ENCODE results near the gene NECTIN1. TPM values are rescaled to one million over a fixed set of nuclear protein-coding genes. Genes with fewer than 3 reads are reported as not detected.

Gene NECTIN1
- polyA plus RNA-seq, 3 donors: 39.6 to 48.6 (median 45.9) TPM

DNA sequence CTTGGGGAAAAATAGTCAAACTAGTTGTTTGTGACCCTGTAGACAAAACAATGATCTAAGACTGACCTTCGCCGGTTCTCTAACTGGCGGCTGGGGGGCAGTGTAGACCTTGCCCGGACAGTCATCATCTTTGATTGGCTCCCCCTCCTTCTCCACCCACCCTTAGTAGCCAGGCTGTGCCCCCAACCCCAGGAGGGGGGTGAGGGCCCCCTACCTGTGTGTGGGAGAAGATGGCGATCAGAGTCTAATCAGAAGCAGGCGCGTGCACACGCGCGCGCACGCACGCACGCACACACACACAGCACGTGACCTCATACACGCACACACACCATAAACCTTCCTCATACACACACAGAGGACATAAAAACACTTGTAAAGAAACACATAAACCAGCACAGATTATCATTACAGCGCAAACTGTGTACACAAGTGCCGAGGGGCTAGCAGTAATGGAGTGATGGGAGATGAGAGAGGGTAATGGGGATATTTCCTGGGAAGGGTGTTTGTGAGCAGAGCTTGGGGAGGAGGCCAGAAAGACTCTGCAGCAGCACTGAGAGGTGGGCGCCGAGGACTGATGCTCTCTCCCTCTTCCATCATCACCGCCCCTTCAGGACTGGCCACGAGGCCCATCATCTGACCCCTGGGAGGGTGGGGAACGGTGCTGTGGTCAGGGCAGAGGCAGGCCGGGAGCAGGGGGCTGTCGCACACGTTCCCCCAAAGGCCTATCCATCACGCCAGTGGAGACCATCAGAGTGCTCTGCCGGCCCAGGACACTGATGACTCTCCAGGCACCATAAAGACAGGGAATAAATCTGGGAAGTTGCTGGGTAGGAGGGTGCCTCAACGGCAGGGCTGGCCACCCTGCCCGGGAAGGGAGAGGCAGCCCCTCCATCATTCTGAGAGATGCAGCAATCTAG, 12.2 kb downstream of the NECTIN1 start:
- no peak for DNase-seq

DNA sequence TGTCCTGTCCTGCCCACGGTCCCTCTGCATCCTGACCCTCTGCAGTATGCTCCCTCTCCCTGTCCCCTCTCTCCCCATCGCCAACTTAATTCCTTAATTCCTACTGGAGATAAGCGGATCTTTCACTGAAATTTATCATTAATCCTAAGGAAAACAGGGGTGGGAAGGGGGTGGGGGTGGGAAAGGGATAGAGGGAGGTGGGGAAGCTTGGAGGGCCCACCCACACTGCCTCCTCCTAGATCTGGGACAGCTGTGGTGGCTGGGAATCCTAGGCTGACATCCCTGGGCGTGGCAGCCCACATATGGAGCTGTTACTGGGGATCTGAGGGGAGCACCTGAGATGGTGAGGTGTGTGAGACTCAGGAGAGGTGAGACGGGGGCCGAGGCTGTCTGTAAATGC, 14.4 kb downstream of the NECTIN1 start:
- no peak for DNase-seq

DNA sequence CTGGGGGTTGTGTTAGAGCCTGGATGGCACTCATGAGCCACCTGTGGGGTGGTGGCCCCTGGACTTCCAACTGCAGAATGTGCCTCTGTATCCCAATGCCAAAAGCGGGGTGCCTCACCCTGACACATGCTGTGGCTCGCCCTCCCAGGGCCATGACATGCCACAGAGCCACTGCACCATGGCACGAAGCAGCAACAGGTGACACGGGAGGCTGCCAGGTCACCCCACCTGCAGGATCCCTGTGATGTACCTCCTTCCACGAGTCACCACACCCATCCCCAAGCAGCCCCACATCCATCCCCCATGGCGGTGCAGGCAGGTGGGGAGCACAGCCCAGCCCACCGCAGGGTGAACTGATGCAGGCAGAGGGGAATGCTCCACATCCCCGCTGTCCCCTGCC, 14.8 kb downstream of the NECTIN1 start:
- DNase-seq: no peak

DNA sequence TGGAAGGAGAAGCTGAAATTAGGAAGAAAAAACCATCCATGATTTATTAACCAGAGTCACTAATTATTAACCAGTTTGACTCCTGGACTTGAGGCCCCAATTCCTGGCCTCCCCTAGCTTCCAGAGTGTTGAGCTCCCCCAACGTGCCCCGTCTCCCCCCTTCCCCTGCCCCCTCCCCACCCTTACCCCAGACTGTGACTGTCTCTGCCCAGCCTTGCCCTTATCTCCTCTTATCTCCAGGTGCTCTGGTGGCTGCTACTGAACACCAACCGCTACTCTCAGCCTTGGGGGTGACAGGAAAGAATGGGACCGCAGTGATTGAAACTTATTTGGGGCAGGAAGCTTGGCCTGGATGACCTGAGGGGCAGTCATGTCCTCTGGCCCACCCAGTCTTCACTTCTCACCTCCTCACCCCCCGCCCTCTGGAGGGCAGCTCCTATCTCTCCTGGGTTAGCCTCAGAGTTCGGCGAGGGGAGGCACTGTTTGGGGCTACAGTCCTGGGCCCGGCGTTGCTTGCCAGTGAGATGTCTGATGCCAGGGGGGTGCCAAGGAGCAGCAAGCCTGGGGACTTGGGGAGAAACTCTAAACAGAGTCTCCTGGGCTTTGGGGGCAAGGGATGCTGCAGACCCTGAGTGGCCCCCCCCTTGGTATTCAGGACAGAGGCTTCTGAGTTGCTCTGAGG, 15.5 kb downstream of the NECTIN1 start:
- no peak for DNase-seq

DNA sequence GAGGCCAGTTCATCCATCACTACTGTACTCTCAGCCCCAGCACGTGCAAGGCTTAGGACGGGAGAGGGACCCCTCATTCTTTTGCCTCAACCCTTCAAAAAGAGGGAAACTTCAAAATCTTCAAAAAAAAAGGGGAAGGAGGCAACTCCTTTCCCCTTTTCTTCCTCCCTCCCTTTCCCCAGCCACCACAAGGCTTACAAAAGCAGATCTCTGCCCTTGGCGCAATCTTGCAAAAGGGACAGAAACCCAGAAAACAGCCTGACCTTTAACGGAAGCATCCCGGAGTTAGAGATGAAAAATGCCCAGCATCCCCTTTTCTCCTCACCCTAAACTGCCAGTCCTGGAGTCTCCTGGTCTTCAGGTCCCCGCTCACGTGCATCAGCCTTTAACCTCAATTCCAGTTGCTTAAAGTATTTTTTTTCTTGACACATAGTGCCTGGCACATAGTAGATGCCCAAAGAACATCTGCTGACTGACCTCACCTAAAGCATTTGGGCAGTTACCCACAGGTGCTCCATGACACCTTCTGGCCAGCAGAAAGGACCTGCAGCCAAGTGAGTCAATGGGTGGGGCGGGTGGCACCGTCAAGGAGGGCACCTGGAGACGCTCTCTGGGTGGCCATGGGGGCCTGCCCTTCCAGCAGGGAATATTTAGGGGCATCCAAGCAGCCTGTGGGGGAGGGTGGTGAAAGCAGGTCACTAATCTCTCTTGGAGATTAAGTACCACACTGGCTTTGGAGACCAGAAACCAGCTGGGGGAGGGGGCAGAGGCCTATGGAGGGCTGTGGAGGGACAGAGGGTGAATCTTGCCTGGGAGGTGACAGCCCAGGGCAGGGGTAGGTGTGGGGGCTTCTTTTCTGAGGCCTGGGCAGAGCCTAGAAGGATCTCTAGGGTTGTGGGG, 16.3 kb downstream of the NECTIN1 start:
- DNase-seq: no peak

DNA sequence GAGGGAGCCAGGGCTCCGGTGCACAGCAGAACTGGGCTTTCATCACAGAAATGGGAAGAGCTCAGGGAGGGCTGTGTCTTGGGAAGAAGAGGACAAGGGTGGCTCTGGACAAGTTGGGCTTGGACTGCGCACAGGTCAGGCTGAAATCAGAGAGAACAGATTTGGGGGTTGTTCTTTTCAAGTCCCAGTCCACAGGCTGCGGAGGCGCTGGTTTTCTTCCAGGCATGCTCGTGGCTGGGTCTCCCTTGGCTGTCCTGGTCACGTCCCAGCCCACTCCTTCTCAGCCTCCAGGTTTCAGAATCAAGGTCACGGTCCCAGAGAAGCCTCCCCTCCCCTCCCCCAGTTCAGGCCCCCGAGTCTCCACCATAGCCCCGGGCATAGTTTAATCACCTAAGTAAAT, 17.0 kb downstream of the NECTIN1 start:
- DNase-seq: no peak

DNA sequence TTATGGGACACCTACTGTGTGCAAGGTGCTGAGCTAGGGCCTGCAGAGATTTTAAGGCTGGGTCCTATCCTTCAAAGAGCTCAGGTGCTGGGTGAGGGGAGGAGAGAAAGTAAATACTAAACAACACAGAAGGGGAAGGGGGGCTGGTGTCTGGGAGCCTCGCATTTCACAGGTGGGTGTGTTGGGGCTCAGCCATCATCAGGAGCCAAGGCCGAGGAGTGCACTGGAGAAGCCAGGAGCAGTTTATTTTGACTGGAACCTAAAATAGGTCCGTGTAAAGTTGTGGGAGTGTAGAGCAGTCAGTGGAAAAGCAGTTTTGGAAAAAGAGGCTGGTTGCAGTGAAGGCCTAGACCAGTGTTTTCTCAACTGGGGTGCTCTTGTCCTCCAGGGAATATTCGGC, 17.5 kb downstream of the NECTIN1 start:
- no peak for DNase-seq

DNA sequence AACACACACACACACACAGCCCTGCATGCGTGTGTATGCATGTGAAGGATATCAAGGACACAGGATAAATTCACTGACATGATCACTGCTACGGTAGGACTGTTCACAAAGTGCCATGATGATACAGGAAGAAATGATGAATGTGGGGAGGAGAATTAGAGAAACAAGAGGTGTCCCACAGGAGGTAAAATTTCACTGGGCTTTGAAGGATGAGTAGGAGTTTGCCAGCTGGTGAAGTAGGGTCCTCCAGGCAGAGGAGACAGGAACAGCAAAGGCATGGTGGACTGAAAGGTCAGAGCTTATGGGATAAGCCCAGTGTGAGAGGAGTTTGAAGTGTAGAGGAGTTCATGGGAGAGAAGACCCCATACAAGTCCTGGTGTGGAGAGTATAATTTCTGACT, 18.6 kb downstream of the NECTIN1 start:
- no peak for DNase-seq

DNA sequence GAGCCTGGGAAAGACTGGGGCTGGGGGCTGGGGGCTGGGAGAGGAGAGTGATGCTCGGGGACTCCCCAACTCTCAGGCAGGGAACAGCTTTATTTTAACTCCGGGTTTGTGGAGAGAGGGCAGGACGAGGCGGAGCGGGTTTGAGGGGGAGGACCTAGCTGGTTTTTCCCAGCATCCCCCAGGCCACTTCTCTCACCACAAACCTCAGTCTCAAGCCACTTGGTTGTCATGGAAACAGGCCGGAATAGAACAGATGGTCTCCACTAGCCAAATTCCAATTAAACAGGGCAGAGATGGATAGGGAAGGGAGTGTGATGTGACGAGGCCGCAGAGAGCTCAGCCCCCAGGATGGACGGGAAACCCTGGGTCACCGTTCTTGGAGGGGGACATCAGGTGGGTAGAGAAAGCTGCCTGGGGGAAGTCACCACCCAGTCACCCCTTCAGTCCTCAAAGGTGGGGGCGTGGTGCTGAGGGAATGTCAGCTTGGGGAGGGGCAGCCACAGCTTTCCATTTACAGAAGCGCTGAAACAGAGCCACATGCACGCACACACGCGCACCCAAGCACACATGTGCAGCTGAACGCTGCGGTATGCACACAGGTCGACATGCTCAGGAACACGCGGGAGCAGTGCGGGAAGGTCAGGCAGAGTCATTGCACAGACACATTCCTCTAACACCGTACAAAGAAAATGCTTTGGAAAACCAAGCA, 19.2 kb downstream of the NECTIN1 start:
- DNase-seq: peak; percentile 95

DNA sequence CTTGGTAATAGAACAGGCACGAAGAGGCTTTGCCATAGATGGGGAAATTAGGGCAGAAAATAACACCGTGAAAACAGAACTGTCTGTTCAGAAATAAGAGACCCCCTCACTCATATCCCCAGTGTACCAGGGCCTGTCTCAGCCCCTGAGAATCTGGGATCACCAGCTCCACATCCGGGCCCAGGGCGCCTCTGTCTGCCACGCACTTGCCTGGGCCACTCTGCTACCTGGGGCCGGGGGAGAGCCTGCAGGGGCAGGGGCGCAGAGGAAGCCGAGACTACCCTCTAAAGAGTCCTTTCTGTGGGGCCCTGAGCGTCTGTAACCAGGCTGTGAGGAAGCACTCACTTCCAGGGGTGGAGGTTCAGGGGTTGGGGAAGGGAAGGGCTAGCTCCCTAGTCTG, 19.8 kb downstream of the NECTIN1 start:
- no peak for DNase-seq

DNA sequence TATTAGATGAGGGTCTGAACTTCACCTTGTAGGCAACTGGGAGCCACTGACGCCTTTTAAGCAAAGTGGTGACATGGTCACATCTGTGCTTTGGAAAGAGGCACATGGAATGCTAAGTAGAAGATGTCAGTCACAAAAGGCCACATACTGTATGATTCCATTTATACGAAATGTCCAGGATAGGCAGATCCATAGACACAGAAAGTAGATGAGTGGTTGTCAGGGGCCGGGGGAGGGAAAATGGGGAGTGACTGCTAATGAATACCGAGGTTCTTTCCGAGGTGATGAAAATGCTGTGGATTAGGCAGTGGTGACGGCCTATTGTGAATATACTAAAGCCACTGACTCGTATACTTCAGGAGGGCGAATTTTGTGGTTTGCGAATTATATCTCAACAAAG, 20.6 kb downstream of the NECTIN1 start:
- no peak for DNase-seq

DNA sequence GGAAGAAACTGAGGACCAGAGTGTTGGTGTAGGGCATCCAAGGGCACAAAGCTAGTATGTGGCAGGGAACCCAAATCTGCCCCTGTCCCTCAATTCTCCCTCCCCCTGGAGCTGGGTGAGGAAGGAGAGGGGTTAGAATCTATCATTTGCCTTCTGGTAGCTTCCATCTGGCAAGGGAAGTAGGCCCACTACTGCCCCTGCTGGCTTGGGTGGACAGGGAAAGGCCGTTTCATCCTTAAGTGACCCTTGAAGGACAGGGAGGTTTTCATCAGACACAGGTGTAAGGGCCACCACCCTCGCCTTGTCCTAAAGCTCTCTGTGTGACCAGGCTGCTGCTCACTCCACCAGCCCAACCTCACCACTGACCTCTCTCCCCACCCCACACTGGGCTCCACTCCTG, 22.1 kb downstream of the NECTIN1 start:
- no peak for DNase-seq

DNA sequence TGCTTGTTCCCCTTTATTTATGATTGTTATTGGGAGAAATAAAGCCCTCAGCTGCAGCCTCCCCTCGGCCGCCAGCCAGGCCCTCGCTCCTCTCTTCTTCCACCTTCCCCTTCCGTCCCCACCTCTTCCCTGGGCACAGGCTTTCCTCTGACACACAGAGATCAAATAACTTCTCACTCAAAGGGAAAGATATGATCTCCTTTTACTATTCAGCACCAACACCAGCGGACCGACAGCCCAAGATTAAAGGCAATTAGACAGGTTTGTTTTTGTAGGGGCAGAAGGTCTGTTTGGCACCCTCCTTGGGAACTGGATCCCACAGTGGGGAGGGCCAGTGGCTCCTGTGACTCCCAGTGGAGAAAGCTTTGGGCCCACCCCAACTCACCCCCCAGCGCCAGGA, 23.0 kb downstream of the NECTIN1 start:
- no peak for DNase-seq

DNA sequence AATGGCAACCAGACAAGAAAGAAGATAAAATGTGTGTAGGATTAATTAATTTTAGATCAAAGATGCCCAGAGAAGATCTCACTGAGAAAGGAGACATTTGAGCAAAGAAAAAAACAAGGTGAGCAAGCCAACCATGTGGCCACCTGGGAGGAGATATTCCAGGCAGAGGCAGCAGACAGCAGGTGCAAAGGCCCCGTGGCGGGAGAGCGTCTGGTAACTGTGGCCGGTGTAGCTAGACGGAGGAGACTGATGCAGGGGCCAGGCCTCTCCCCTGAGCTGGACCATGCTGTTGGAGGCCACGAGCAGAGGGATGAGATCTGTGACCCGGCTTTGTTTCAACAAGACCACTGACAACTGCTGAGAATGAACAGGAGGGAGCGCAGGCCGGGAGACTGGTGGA, 23.6 kb downstream of the NECTIN1 start:
- no peak for DNase-seq

DNA sequence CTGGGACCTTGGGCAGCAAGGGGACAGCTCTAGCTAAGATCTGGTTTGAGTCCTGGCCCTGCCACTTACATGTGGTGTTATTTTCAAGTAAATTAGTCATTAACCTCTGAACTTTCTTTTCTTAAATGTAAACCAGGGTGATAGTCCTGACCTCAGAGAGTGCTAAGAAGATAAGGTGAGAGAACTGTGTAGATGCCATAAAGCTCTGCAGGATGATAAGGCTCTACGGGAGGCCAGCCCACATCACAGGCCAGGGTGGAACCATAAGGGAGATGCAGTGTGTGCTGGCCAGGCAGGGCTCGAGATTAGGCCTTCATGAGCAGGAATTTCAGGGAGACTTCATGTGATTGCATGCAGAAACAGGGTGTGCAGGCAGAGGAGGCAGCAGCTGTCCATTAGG, 24.2 kb downstream of the NECTIN1 start:
- no peak for DNase-seq

DNA sequence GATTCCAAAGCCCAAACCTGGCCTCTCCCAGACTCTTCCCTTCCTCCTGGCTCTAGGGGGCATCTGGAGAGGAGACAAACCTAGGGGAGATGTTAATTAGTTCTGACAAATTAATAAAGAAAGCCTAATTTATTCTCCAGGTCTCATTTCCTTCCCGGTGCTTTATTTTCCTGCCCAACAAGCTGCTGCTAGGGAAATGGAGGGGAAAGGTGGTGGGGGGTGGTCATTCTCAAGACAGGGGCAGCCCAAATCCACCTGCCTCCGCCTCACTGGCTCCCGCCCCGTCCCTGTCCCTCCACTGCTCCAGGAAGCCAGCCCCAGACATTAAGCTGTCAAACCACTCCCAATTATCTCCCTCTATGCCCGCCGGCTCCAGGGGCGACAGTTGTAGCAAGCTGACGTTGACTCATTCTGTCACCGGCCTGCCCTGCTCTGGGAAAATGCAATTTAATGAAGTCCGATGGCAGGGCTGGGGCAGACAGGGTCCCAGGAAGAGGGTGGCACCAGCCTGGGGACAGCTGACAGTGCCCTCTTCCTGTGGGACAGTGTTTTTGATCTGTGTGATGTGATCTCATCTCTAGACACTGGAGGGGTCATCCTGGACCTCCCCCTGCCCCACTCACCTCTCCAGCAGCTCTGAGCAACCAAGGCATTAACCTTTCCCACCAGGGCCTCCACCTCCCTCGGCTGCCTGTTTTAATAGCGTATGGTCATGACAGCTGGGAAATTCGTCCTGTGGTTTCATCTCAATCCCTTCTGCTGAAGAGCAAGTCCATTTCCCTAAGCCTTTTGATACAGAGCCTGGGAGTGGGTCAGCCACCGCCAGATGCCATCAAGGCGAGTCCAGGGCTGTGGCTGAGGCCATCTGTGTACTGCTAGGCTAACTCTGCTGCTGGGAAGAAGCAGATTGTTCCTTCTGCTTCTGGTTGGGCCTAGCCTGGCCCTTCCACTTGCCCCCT, 27.1 kb downstream of the NECTIN1 start:
- no peak for DNase-seq

DNA sequence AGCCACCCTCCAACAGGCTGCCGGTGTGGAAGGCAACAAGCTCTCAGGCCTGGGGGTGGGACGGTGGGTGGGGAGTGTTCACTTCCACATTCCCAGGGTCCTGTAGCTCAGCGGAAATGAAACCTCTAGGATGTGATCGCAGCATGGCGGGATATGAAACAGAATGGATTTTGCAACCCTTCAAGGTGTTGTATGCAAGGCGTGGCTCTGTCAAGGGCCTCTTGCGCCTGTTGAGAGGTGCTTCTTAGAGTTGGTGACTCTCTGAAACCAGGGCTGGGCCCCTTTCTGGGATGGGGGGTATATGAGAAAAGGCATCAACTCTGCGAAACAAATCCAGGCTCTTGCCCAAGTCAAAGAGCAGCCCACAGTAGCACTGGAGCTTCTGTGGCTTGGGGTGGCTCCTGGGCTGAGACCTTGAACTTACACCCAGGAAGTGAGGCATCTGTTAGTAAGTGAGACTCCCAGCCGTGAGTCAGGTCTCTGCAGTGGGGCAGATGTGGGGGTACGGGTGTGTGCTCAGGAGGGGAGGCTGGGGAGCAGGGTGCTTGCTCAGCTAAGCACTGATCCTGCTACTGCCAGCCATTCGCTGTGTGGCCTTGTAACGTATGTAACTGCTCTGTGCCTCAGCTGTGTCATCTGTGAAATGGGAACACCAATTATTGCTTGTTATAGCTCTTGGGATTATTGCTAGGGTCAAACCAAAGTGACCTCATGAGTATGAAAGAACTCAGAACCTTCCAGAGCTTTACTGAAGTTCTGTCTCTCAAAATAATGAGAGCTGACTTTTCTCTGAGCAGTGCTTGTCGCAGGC, 28.3 kb downstream of the NECTIN1 start:
- no peak for DNase-seq

DNA sequence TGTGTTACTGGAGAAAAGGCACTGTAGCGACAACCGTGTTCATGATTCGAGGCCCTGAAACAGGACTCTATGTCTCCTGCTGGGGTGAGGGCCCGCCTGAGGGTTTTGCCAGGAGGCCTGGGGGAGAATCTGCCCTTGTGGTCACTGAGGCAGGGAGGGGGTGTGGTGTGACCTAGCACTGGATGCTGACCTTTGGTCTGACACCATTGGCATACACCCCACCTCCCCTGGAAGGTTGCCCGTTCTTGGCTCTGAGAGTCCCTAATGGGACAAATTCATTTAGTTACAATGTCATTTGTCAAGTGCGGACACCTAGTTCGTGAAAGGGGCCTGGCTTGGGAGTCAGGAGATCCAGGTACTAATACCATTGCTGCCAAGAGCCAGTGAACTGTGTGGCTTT, 29.0 kb downstream of the NECTIN1 start:
- no peak for DNase-seq

DNA sequence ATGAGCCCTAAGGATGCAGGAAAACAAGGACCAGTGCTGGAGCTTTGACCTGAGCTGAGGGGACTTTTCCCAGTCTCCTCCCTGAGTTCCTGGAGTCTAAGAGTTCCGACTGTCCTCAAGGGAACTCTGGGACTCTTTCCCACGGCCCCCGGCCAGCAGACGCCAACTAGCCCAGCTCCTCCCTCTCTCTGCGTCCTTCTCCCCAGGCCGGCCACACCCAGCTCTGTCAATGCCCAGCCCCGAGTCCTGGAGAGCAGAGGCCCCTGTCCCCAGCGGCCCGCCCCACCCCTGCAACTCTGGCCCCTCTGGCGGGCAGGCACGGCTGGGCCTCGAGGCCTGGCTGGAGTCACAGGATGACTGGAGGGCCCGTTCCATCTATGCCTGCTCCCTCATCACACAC, 29.8 kb downstream of the NECTIN1 start:
- DNase-seq: no peak

DNA sequence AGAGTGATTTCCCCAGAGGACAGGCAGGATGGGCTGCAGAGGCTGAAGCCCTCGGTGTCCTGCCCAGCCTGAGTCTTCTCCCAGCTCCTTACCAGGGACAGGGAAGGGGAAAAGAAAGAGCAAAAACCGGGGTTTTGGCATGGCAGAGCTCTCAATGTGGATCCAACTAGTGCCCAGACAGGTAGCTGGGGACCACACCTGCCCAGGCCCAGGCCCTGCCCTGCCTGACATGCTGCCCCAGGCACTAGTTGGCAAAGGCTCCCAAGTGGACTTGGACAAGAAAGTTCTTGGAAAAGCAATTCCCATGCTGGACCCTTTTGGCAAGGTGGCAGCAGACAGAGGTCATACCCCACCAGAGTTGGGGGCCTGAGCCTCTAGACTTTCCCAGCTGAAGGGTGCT, 31.1 kb downstream of the NECTIN1 start:
- no peak for DNase-seq
